Astrocyte of the hippocampus (primary cell): ENCODE measurements around the gene PPEF1.
"Not testable (repeated sequence)": the region's sequence is repeated elsewhere in the genome, so short reads cannot be mapped to it uniquely, and the experiment has no call there.

Experiments
- DNase-seq: peaks from one replicate; pipeline ENCODE4 v3.0.0; 2011; ENCODE audit warnings: low read depth, low spot score

The PPEF1 gene

DNA sequence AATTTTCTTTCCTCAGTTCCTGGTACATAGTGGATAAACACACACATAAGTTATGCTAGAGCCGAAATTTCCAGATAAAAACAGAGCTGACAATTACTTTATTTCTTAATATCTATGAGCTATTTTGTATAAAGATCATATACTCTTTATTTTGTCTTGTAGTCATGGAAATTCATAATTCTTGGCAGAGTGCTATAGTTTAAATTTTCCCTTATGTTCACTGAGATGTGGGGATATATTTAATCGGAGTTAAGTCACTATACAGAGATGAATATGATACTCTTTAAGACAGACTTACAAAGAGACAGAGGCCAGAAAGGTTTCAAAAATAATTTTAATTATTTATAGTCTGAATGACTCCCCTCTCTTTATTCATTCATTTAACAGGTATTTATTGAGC lies 89.7 kb downstream of the PPEF1 start:
- no peak for DNase-seq

DNA sequence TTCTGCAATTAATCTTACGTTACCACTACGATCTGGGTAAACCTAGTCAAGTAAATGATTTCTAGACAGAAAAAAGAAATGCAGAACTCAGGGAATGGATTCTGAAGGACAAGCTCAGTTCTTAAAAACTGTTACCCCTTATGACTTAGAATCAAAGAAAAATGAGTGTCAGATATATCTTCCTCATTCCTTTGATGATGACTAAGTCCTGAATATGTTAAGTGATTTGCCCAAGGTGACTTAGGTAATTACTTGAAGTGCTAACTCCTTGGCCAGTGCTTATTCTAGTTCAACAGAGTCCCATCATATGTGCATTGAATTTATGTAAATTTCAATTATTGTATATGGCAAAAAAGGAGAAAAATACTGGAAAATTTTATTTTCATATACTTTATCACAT lies 92.5 kb downstream of the PPEF1 start:
- no peak for DNase-seq

DNA sequence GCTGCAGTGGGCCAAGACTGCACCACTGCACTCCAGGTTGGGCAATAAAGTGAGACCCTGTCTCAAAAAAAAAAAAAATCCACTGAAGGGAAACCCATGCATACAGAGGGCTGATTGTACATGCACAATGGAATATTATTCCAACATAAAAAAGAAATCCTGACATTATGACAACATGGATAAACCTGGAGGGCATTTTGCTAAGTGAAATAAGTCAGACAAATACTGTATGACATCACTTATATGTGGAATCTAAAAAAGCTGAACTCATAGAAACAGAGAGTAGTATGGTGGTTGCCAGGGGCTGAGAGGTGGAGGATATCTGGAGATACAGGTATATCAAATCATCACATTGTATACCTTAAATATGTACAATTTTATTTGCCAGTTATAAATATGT lies 102.2 kb downstream of the PPEF1 start:
- no peak for DNase-seq

DNA sequence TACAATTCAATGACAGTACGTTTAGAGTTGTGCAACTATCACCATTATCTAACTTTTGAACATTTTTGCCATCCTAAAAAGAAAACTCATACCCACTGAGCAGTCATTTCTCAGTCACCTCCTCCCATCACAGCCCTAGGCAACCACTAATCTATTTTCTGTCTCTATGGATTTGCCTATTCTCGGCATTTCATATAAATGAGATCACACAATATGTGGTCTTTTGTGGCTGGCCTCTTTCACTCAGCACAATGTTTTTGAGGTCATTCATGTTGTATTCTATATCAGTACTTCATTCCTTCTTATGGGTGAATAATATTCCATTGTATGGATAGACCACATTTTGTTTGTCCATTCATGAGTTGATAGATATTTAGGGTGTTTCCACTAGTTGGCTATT lies 103.0 kb downstream of the PPEF1 start:
- peak; percentile 20 for DNase-seq

DNA sequence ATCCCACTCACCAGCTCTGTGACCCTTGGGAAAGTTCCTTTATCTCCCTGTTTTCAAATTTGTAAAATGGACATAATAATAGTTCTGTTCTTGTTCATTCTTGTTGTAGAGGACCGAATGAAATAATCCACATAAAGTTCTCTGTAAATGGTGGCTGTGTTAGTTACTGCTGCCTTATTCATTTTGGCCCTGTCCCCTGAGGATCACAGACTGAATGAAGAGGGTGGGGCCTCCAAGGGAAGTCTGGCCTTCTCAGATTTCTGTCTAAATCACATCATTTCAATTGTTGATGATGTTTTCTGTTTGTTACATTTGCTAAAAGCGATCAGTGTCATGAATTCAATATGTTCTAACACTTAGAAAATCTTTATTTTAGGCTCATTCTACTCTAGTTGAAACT lies 117.9 kb downstream of the PPEF1 start:
- no peak for DNase-seq

DNA sequence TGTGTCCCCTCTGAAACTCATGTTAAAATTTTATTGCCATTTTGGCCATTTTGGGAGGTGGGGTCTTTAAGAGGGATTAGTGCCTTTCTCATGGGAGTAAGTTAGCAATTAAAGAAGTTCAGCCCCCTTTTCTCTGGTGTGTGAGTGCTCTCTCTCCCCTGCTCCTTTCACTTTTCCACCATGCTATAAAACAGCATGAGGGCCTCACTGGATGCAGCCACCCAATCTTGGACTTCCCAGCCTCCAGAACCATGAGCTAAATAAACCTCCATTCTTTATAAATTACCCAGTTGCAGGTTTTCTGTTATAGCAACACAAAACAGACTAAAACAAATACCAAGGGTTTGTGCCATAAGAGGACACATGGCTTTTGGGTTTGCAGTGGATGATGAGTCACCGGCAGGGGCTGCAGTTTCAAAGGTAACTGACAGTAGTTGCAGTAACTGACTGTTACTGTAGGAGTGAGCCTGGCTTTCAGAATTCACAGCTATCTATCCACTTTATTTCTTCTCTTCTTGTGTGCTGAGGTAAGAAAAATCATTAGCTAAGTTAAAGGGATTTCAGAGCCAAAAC lies 121.5 kb downstream of the PPEF1 start:
- DNase-seq: peak; percentile 7

DNA sequence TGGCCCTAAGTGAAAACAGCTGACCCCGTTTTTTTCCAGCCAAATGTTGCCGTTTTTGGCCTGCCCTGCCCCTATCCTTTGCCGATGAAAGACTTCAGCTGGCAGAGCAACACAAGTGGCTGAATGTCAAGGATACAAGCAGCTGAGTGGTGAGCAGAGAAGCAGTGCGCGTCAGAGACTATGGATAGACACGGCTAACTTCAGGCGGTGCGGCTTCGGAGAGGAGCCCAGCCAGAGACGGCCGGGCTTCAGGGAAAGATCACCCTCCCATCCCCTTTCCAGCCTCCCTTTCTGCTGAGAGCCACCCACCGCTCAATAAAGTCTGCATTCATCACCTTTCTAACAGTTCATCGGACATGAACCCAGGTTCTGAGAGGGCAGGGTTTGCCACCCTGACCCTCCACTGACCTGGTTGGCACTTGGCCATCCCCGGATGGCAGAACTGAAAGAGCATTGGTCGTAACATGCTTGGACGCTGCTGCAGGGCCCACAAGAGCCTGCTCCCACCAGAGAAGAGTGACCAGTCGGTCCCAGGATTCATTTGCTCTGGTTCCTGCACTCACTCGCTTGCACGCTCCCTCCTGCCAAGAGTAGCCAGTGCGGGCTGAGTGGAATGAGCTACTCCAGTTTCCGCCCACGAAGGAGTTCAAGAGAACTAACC lies 125.8 kb downstream of the PPEF1 start:
- no peak for DNase-seq

DNA sequence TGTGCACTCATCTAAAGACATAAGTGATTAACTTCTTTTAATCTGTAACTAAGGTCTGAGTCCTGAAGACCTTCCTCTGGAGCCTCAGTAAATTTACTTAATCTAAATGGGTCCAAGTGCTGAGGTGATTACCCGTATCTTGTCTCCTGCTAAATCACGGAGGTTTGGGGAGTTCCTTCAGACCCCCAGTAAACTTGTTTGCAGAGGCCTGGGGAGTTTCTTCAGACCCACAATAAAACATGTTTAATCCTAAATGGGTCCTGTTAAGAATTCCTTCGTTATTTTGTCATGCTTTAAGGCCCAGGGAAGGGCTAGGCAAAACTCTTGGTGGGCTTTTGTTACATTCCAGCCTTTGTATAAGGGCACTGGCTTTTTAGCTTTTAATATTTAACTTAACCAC lies 140.5 kb downstream of the PPEF1 start:
- not testable (repeated sequence) for DNase-seq

DNA sequence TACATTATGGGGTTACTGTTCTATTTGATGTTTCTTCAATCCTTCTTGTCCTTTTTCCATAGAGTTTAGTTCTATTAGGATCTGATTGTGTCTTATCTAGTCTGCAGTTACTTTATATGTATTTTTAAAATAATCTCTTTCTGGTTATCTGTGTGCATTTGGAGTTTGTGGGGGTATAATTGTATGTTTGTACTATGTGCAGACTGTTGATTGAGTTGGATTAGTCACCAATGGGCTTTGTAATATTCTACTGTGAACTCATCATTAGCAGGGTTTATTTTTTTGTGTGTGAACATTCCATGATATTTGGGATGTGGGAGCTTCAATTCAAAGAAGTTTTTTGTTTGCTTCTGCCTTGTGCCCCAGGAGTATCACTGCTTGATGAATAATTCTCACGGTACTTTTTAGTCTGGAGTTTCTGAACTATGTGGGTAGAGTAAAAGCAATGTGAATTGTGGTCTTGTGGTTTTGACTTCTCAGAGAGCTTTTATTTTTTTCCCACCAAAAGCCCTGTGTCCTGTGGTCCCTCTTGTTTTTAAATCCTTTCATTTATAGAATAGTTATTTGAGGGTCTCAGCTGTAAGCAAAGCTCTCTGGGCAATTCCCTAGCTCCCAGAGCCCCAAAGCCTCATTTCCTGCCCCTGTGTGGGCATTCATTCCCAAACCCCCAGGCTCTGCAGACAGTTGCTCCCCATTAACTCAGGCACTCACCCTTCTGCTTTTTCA lies 148.6 kb downstream of the PPEF1 start:
- peak; percentile 84 for DNase-seq

DNA sequence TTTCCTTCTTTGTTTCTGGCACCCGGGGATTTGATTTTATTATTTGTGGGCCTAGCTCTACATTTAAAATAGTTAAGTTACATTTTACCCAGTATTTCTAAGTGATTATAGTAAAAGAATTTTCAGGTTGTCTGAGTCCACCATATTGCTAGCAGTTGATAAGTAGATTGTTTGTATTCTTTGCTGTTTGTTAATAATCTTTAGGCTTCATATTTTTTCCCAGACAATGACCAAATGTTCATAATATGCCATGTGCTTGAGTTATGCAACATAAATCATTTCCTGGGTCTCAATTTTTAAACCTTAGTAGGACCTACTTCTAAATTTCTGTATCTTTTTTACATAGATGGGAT lies 149.2 kb downstream of the PPEF1 start:
- no peak for DNase-seq

DNA sequence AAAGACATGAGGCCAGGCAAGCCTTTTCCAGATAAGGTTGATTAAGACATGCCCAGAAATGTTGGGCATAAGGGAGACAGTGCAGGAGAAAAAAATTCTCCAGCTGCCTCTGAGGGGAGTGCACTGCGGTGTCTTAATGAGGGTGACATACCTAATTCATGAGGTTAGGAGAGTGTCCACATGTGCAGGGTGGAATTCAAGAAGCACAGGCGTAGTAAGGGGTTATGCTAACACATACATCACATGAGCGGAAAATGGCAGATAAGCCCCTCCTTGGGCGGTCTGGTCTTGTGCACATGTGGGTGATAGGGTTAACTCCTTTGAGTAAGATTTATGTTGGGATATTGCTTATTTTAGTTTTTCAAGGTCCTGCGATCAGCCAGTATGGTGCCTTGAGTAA lies 154.1 kb downstream of the PPEF1 start:
- no peak for DNase-seq

DNA sequence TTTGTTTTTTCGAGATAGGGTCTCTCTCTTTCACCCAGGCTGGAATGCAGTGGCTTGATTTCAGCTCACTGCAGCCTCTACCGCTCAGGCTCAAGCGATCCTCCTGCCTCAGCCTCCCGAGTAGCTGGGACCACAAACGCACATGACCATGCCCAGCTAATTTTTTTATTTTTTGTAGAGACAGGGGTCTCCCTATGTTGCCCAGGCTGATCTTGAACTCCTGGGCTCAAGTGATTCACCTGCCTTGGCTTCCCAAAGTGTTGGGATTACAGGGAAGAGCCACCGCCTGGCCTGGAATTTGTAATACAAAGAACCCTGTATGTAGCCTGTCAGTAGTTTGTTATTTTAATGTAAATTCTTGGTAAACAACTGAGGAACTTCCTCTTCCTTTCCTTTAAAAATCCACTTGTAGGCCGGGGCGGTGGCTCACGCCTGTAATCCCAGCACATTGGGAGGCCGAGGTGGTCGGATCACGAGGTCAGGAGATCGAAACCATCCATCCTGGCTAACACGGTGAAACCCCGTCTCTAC lies 157.0 kb downstream of the PPEF1 start:
- no peak for DNase-seq

DNA sequence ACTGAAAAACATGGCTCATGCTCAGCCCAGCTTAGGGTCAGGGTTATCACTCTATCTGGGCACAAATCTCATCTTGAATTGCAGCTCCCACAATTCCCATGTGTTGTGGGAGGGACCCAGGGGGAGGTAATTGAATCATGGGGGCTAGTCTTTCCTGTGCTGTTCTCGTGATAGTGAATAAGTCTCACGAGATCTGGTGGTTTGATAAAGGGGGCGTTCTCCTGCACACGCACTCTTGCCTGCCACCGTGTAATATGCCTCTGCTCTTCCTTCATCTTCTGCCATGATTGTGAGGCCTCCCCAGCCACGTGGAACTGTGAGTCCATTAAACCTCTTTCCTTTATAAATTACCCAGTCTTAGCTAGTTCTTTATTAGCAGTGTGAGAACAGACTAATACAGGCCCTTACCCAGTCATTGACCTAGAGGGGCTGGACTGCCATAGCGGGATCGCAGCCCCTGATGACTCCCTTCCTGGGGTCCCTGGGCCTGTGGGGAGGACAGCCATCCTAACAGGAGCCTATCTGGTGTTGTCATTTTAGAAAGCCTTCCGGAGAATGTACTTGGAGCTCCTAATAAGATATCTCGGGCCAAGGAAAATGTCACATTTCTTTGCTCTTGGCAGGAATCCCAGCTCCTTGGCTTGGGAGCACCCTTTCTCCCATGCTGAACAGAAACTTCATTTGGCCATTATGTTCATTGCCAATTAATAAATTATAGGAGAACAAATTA lies 163.9 kb downstream of the PPEF1 start:
- peak; percentile 55 for DNase-seq

DNA sequence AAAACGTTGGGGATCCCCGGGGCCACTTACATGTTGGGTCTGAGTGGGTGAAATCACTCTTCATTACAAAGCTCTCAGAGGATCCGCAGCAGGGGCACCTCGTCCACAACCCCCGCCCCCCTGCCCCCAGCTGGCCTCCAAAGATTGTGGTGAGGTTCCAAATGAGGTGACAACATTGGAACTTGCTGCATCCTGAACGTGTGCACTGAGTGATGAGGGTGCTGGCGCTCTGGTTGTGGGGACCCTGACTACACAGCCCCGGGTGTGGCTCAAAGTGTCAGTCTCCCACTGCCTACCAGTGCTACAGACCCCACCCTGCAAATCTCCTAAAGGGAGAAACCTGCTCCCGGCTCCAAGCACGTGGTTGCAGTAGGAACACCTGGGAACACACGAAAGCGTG lies 164.5 kb downstream of the PPEF1 start:
- no peak for DNase-seq

DNA sequence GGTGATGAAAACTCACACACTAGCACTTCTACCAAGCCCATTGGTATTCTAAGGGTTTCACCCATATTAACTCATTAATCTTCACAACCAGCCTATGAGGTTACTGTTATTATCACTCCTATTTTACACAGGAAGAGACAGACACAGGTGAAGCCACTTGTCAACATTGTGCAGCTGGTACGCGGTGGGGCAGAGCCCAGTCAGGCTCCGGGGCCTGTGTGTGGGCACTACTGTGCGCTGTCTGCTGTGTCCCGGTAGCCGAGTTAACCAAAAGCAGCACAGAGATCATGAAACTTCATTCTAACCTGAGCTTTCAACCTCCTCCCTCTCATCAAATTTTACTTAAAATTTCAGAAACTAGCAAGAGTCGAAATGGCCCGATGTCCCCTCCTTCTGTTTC lies 165.2 kb downstream of the PPEF1 start:
- DNase-seq: no peak

DNA sequence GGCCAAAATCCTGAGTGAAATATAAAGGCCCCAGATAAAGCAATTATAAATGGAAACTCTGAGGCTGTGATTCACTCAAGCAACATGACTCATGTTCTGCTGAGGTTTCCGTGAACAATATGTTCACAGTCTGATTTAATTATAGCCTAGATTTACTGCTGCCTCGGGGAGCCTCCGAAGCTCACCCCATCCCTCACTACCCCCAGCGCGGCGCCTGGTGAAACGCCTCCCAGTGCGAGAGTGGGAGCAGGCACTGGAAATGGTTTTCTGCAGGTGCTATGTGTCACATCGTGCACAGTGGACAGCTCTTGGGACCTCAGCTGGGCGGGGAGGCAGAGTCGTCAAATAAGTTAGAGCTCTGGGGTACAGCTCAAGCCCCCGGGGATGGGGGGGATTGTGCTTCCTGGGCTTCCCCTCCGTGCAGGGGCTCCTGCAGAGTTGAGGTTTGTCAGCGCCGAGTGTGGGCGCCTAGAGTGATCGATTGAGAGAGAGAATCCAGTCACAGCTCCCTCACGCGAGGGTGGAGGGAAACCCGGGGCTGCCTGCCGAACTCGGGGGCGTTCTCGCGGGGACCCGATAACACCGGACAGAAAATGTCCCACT lies 165.8 kb downstream of the PPEF1 start:
- peak; percentile 76 for DNase-seq

DNA sequence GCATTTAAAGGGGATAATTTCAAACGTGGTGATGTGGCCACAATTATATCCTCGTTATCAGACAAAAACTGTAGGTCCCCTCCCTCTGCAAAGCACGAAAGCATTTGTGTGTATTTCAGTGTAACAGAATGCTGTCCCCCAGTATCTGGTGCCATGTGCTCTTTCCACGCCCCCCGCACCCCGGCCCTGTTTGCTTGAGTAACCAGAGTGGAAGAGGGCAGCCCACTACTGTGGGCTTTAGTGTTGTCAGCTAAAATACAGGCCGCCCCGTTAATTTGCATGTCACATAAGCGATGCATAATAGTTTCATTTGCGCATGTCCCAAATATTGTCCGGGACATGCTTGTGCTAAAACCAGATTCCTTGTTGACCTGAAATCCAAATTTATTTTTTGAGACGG lies 166.4 kb downstream of the PPEF1 start:
- DNase-seq: no peak

DNA sequence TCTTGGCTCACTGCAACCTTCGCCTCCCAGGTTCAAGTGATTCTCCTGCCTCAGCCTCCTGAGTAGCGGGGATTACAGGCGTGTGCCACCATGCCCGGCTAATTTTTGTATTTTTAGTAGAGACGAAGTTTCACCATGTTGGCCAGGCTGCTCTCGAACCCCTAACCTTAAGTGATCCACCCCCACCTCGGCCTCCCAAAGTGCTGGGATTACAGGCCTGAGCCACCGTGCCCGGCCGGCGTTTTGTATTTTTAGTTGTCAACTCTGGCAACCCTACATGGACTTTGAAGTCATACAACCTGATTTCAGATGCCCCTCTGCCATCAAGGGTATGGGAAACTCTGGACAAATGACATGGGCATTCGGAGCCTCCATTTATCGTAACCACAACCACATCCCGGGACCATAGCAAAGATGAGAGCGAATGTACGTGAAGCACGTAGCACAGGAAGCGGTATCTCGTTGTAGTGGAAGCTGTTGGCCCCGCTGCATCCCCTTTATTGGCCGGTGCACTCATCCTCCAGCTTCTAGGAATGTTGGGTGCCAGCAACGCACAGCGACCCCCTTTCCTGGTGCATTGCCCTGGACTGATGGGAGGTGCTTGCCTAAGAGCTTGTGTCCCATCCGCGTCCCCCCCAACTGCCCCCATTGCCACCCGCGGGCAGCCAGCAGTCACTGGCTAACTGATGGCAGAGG lies 167.3 kb downstream of the PPEF1 start:
- no peak for DNase-seq

DNA sequence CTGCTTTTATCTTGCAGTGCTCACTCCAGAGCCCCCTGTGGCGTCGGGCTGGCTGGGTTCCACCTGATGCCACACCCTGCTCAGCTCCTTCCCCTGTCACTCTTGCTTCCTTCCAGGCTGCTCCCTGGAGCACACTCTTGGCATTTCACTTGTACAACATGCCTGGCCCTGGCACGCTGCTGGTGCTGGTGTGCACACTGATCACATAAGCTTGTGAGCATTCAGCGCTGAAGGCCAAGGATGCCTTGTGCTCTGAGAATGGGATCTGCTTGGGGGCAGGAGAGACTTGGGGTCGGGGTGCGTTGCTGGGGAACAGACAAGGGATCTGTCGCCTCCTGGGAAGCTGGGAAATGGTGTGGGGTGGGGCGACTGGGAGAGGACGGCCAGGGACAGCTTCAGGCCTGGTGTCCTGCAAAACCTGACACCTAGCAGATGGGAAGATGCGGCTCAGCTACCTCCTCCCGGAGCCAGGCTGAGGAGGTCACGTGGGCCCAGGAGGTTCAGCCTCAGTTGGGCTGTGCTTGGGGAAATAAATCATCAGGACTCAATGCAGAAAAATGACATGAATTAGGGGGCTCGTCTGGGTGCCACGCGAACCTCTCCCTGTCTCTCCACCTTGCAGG lies 167.9 kb downstream of the PPEF1 start:
- DNase-seq: no peak

DNA sequence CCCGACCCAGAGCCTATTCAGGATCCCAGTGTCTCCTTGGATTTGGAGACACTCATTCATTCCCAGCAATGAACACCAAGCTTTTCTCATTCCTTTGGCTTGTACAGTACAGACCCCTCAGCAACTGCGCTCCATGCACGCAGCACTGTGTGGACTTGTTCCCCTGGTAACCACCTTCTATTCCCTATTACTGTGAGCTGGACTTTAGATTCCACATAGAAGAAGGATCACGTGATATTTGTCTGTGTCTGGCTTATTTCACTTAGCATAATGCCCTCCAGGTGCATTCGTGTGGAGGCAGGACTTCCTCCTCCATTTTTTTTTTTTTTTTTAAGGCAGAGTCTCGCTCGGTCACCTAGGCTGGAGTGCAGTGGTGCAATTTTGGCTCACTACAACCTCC lies 170.0 kb downstream of the PPEF1 start:
- DNase-seq: no peak
